GM18867 (cell line): ENCODE data around the gene PLPPR5.
A peak's percentile ranks its signal among the peaks of the same experiment; 100 is the strongest.
"Not testable (repeated sequence)": the region's sequence is repeated elsewhere in the genome, so short reads cannot be mapped to it uniquely, and the experiment has no call there.

Experiments
- ATAC-seq: cut with Tn5 transposase; IDR thresholded peaks from one replicate; pipeline ENCODE4 v1.9.1; 2021; ENCODE audit warnings: mild to moderate bottlenecking, moderate library complexity; ENCODE audit not compliant: unreplicated experiment

The PLPPR5 gene

GRCh38 chr1:98919652-98920051 lies 85.0 kb downstream of the PLPPR5 start:
- ATAC-seq = no peak

GRCh38 chr1:98919211-98919610 lies 85.5 kb downstream of the PLPPR5 start:
- ATAC-seq = no peak

GRCh38 chr1:98914547-98914946 lies 90.1 kb downstream of the PLPPR5 start:
- ATAC-seq = no peak

GRCh38 chr1:98910827-98911226 lies 93.8 kb downstream of the PLPPR5 start:
- ATAC-seq = no peak

- no peak for ATAC-seq
Measured at GRCh38 chr1:98908980-98909379, 95.7 kb downstream of the PLPPR5 start.

GRCh38 chr1:98906809-98907208 lies 97.9 kb downstream of the PLPPR5 start:
- ATAC-seq = no peak

GRCh38 chr1:98906361-98906760 lies 98.3 kb downstream of the PLPPR5 start:
- ATAC-seq = no peak

GRCh38 chr1:98904684-98905083 lies 100.0 kb downstream of the PLPPR5 start:
- no peak for ATAC-seq

GRCh38 chr1:98903726-98904125 lies 100.9 kb downstream of the PLPPR5 start:
- no peak for ATAC-seq

- no peak for ATAC-seq
Measured at GRCh38 chr1:98903261-98903660, 101.4 kb downstream of the PLPPR5 start.

- no peak for ATAC-seq
Measured at GRCh38 chr1:98898940-98899339, 105.7 kb downstream of the PLPPR5 start.

GRCh38 chr1:98897479-98897878 lies 107.2 kb downstream of the PLPPR5 start:
- ATAC-seq = no peak

- no peak for ATAC-seq
Measured at GRCh38 chr1:98896711-98897445, 107.8 kb downstream of the PLPPR5 start.

- ATAC-seq = no peak
Measured at GRCh38 chr1:98893371-98893770, 111.3 kb downstream of the PLPPR5 start.

- ATAC-seq = no peak
Measured at GRCh38 chr1:98888869-98889268, 115.8 kb downstream of the PLPPR5 start.

- ATAC-seq = no peak
Measured at GRCh38 chr1:98887507-98887906, 117.2 kb downstream of the PLPPR5 start.

GRCh38 chr1:98884864-98885263 lies 119.8 kb downstream of the PLPPR5 start:
- ATAC-seq = no peak

- ATAC-seq = no peak
Measured at GRCh38 chr1:98881901-98882300, 122.8 kb downstream of the PLPPR5 start.

- not testable (repeated sequence) for ATAC-seq
Measured at GRCh38 chr1:98881234-98881633, 123.4 kb downstream of the PLPPR5 start.

- no peak for ATAC-seq
Measured at GRCh38 chr1:98874828-98875227, 129.8 kb downstream of the PLPPR5 start.

GRCh38 chr1:98870959-98871903 lies 133.4 kb downstream of the PLPPR5 start:
- peak; percentile 94 for ATAC-seq

GRCh38 chr1:98865796-98866195 lies 138.9 kb downstream of the PLPPR5 start:
- no peak for ATAC-seq
